DOHH2 (cell line): Measurements from ENCODE around the gene CPEB3.
"Not testable (repeated sequence)": the region's sequence is repeated elsewhere in the genome, so short reads cannot be mapped to it uniquely, and the experiment has no call there.

ENCODE experiments used
- H3F3A ChIP-seq: fragments of 200-600 bp; sonication (generic), shearing (Covaris generic); 2 replicates; pipeline ENCODE4 v1.6.0; 2016; ENCODE audit warnings: antibody characterized with exemption, mild to moderate bottlenecking; ENCODE audit not compliant: control insufficient read depth, insufficient read depth
- H3K27ac ChIP-seq: fragments of 200-600 bp; sonication (generic); 2 replicates; pipeline ENCODE4 v1.5.1; 2014; ENCODE audit warnings: low read depth, mild to moderate bottlenecking, low read length, moderate library complexity
- H3K27me3 ChIP-seq: fragments of 200-600 bp; sonication (generic); 2 replicates; pipeline ENCODE4 v1.6.1; 2014; ENCODE audit warnings: mild to moderate bottlenecking, low read length, mixed read lengths; ENCODE audit not compliant: control insufficient read depth
- H3K36me3 ChIP-seq: fragments of 200-600 bp; sonication (generic); 2 replicates; pipeline ENCODE4 v1.6.1; 2014; ENCODE audit warnings: mild to moderate bottlenecking, low read length, moderate library complexity, mixed read lengths; ENCODE audit not compliant: control insufficient read depth
- H3K4me1 ChIP-seq: fragments of 200-600 bp; sonication (generic); 2 replicates; pipeline ENCODE4 v1.6.1; 2014; ENCODE audit warnings: mild to moderate bottlenecking, low read length, mixed read lengths; ENCODE audit not compliant: control insufficient read depth
- H3K4me2 ChIP-seq: fragments of 200-600 bp; sonication (generic); 2 replicates; pipeline ENCODE4 v1.6.0; 2014; ENCODE audit warnings: mild to moderate bottlenecking, low read length, moderate library complexity
- H3K4me3 ChIP-seq: fragments of 200-600 bp; sonication (generic); 2 replicates; pipeline ENCODE4 v1.5.1; 2014; ENCODE audit warnings: mild to moderate bottlenecking, low read length, mixed read lengths
- H3K79me2 ChIP-seq: fragments of 200-600 bp; sonication (generic); 2 replicates; pipeline ENCODE4 v1.6.1; 2014; ENCODE audit warnings: mild to moderate bottlenecking, low read length, mixed read lengths; ENCODE audit not compliant: control insufficient read depth
- H3K9me2 ChIP-seq: fragments of 200-600 bp; sonication (generic); replicated peaks from 2 replicates; pipeline ENCODE4 v1.6.1; 2014; ENCODE audit warnings: mild to moderate bottlenecking, low read length, mixed read lengths; ENCODE audit not compliant: control insufficient read depth
- H3K9me3 ChIP-seq: fragments of 200-600 bp; sonication (generic); 2 replicates; pipeline ENCODE4 v1.6.1; 2014; ENCODE audit warnings: antibody characterized with exemption, low read length, mixed read lengths; ENCODE audit not compliant: control insufficient read depth, insufficient read depth
- H4K20me1 ChIP-seq: fragments of 200-600 bp; sonication (generic); 2 replicates; pipeline ENCODE4 v1.6.0; 2014; ENCODE audit warnings: low read depth, mild to moderate bottlenecking, antibody characterized with exemption, low read length, moderate library complexity; ENCODE audit not compliant: control insufficient read depth, insufficient read depth
- EZH2phosphoT487 ChIP-seq: fragments of 200-600 bp; sonication (generic); IDR thresholded peaks from 2 replicates; pipeline ENCODE4 v1.6.1; 2017; ENCODE audit warnings: borderline replicate concordance, mild to moderate bottlenecking, antibody characterized with exemption, low read length, moderate library complexity, mixed read lengths
- TF ChIP-seq, protein P1 (sequence below): fragments of 200-600 bp; sonication (generic); IDR thresholded peaks from one replicate; pipeline ENCODE4 v1.5.1; 2014; ENCODE audit warnings: antibody characterized with exemption, mild to moderate bottlenecking, low read depth, low read length; ENCODE audit not compliant: poor library complexity, severe bottlenecking

CPEB3 gene

DNA sequence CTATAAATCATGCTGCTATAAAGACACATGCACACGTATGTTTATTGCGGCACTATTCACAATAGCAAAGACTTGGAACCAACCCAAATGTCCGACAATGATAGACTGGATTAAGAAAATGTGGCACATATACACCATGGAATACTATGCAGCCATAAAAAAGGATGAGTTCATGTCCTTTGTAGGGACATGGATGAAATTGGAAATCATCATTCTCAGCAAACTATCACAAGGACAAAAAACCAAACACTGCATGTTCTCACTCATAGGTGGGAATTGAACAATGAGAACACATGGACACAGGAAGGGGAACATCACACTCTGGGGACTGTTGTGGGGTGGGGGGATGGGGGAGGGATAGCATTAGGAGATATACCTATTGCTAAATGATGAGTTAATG is 149.7 kb downstream of the CPEB3 start:
- not testable (repeated sequence) for H3K27ac ChIP-seq, H3K9me3 ChIP-seq, H3K27me3 ChIP-seq, H4K20me1 ChIP-seq, H3K4me2 ChIP-seq, H3K79me2 ChIP-seq, H3K9me2 ChIP-seq, H3K4me3 ChIP-seq, H3K36me3 ChIP-seq
- Histone ChIP-seq H3F3A (peaks cover 16% of the 10 kb centered on the region), H3K4me1 (peaks cover 43% of the 10 kb centered on the region)

DNA sequence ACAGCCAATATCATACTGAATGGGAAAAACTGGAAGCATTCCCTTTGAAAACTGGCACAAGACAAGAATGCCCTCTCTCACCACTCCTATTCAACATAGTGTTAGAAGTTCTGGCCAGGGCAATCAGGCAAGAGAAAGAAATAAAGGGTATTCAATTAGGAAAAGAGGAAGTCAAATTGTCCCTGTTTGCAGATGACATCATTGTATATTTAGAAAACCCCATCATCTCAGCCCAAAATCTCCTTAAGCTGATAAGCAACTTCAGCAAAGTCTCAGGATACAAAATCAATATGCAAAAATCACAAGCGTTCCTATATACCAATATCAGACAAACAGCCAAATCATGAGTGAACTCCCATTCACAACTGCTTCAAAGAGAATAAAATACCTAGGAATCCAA is 156.8 kb downstream of the CPEB3 start:
- H4K20me1 ChIP-seq, H3K9me3 ChIP-seq, H3K36me3 ChIP-seq, H3K9me2 ChIP-seq, H3K4me1 ChIP-seq, H3K27me3 ChIP-seq, H3K4me3 ChIP-seq, H3K27ac ChIP-seq, H3F3A ChIP-seq, H3K79me2 ChIP-seq, H3K4me2 ChIP-seq: not testable (repeated sequence)

GRCh38 chr10:92131275-92131820 is 159.5 kb downstream of the CPEB3 start:
- Histone ChIP-seq H3K9me2 (no peaks in the 10 kb centered on the region), H3K79me2 (no peaks in the 10 kb centered on the region), H3K36me3 (no peaks in the 10 kb centered on the region), H3K9me3 (no peaks in the 10 kb centered on the region), H3K4me1 (no peaks in the 10 kb centered on the region), H3K4me3 (no peak overlapping the region), H3K4me2 (no peak overlapping the region), H3K27ac (no peak overlapping the region), H3F3A (no peaks in the 10 kb centered on the region), H4K20me1 (no peaks in the 10 kb centered on the region), H3K27me3 (no peaks in the 10 kb centered on the region; the same call in 1 of the 2 replicates)
- TF ChIP-seq, protein P1, sequence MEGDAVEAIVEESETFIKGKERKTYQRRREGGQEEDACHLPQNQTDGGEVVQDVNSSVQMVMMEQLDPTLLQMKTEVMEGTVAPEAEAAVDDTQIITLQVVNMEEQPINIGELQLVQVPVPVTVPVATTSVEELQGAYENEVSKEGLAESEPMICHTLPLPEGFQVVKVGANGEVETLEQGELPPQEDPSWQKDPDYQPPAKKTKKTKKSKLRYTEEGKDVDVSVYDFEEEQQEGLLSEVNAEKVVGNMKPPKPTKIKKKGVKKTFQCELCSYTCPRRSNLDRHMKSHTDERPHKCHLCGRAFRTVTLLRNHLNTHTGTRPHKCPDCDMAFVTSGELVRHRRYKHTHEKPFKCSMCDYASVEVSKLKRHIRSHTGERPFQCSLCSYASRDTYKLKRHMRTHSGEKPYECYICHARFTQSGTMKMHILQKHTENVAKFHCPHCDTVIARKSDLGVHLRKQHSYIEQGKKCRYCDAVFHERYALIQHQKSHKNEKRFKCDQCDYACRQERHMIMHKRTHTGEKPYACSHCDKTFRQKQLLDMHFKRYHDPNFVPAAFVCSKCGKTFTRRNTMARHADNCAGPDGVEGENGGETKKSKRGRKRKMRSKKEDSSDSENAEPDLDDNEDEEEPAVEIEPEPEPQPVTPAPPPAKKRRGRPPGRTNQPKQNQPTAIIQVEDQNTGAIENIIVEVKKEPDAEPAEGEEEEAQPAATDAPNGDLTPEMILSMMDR = no peak
- no peak for TF ChIP-seq EZH2phosphoT487

DNA sequence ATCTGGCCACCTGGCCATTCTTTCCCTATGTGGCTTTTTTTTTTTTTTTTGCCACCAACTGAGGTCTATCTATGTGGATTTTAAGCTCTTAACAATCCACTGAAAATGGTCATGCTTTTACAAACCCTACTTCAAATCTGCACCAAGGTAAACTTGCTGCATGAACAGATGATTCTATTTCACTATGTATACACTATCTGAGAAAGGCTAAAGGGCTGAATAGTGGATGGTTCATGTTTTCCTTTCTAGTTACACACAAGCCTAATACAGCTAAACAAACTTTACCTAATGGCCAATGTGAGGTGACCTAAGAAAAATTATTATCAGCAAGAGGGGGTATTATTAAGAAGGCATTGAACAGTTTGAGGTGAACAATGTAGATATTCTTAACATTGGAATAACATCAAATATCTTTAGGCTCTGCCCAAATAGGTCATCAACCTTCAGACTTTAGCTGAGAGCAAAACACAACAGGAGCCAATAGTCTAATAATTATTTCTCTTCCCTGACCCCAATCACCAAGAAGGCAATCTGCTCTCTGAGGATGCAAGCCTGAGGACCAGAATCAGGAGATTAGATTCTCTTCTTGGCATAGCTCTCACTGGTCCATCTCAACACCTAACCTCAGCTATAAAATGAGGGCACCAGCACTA is 160.1 kb downstream of the CPEB3 start:
- Histone ChIP-seq H3K9me2 (no peaks in the 10 kb centered on the region), H3K9me3 (no peaks in the 10 kb centered on the region), H3K79me2 (no peaks in the 10 kb centered on the region), H4K20me1 (no peaks in the 10 kb centered on the region), H3K27me3 (no peaks in the 10 kb centered on the region; the same call in 1 of the 2 replicates), H3K4me2 (no peak overlapping the region), H3K4me3 (no peak overlapping the region), H3F3A (no peaks in the 10 kb centered on the region), H3K27ac (no peak overlapping the region), H3K4me1 (no peaks in the 10 kb centered on the region), H3K36me3 (no peaks in the 10 kb centered on the region)
- TF ChIP-seq, protein P1 = no peak
- TF ChIP-seq EZH2phosphoT487 = no peak
